Measurements from ENCODE around the gene FMN1.

FMN1 gene

DNA sequence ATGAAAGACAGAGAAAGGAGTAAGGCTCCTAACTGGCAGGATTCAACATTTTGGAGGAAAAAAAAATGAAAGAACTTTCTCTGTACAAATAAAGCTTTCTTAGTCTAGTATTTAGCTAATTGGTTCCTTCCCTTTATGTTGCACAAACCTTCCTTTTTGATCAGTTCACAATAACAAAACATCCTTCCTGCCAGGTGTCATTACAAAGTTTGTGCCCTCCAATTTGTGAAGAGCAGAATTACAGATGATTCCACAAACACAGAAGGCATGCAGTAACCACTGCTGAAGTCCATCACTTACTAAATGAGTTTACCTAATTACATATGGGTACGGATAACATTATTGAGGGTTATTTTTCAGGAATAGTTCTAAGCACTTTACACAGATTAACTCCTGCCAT lies 179.9 kb downstream of the FMN1 start:
- no peak for DNase-seq (ENCODE audit: low read depth)

DNA sequence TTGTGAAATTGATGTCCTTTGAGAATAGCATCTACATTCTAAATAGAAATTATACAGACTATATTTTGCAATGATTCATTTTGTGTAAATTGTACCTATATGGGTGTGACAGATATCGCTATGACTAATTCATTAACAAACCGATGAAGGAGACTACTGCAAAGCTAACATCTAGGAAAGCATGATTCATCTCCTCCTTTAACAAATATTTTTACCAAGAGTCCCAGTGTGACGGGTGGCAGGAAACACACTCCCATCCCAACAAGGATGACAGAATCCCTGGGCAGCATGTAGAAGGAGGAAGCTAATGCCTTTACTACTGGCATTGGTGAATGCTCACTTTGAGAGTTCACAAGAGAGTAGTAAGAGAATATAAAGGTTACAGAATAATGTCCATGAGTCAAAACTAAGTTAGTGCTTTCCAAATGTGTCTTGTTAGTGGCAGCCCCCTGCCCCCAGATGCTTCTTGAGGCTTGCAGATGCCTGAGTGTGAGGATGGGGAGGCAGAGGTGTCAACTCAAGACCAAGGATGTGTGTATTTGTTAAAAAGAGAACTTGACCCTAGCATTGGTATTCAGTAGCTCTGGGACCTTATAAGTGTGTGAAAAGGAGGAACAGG lies 180.6 kb downstream of the FMN1 start:
- DNase-seq (ENCODE audit: low read depth): no peak

DNA sequence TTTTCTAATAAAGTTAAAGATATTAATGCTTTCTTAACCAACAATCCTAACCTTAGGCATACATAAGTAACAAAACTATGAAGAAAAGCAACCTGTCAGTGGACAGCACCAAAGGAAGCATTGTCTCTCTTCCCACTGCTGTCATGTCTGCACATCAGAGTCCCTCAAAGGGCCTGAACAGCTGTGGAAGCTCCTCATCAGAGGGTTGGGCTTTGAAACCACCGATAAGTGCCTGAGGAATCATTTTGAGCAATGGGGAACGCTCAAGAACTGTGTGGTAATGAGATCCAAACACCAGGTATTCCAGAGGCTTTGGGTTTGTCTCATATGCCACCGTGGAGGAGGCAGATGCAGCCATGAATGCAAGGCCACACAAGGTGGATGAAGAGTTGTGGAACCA lies 182.5 kb downstream of the FMN1 start:
- no peak for DNase-seq (ENCODE audit: low read depth)

DNA sequence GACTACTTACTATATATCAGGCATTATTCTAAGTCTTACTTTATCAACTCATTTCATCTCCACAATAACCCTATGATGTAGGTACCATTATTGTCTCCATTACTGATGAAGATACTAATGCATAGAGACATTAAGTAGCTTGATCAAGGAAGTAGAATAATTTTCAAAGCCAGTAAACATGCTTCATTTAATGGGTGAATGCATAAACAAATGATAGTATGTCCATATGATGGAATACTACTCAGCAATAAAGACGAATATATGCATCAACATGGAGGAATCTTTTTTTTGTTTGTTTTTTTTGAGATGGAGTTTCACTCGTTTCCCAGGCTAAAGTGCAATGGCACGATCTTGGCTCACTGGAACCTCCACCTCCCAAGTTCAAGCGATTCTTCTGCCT lies 184.9 kb downstream of the FMN1 start:
- no peak for DNase-seq (ENCODE audit: low read depth)

DNA sequence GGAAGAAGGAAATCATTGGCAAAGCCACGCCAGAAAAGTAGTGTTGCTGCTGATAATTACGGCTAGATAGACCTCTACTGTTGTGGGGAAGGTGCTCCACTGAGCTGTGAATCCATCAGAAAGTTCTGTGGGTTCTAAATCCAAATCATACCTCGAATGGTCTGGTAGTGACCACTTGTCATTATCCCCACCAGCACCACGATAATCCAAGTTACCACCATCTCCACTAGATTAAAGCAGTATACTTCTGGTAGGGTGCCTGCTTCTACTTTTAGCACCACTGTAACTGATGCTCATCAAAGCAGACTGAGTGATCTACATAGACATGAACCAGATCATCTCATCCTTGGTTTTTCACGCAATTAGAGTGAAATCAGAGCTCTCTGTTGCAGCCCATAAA lies 185.5 kb downstream of the FMN1 start:
- DNase-seq (ENCODE audit: low read depth): no peak

DNA sequence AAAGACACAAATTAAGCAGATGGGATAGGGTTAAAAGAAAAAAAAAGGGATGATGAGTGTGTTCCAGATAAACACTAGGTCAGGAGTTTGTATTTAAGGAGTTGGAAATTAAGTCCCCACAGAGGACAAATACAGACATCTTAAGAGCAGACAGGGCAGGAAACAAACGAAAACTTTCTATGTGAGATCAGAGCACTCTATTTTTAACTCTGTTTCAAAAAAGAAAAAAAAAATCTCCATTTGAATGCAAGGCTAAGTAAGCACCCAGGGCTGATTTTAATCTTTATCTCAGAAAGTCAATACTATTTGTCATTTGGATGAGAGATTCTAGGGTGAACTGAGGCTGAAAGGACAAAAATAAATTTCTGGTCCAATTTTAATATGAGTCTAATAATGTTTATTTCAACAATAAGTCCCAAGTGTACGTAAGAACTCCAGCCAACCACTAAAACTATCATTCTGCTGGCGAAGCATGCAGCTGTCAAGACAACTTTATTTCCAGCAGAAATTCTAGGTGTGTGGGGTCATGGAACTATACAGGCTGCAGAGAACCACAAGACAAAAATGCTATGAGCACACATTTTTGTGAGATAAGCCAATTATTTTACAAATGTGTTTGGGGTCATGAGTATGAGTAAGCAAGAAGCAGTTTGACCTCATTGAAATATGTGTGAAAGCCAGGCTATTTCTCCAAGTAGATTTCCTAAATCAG lies 186.1 kb downstream of the FMN1 start:
- DNase-seq (ENCODE audit: low read depth): no peak

DNA sequence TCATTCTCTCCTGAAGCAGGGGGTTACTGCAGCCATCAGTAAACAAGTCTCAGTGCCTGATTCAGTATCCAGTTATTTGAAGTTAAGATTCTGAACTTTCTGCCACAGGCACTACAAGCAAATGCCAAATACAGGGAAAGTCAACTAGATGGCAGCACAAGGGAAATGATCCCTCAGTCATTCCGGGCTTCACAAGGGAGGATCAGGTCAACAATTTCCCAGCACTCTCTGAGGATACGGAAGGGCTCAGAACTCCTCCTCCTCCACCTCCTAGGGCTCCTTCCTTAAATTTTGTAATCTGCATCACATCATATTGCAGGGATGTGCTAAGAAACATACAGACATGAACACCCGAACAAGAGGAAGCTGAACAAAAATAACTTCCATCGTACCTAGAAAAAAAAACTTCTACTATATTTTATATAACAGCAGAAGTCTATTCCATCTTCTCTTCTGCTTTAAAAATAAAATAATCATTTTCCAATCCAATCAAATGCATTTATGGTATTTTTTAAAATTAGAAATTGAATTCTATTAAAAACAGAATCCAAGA lies 187.1 kb downstream of the FMN1 start:
- DNase-seq (ENCODE audit: low read depth): no peak

DNA sequence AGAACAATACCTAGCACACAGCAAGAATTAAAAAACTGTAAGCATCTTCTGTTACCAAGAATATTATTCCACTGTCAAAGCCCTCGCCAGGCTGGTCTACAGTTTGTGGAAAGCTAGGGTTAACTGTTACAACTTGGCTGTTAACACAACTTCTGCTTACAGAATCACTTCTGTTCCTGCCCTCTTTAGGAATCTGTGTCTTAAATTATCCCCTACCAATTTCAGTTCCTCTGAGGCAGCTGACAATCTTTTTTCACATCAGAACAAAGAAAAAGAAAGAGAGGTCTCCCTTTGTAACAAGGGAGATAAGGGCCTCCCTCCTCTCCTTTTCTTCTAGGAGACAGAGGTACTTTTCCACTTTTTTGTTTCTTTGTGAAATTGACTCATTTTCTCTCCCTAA lies 188.9 kb downstream of the FMN1 start:
- no peak for DNase-seq (ENCODE audit: low read depth)

DNA sequence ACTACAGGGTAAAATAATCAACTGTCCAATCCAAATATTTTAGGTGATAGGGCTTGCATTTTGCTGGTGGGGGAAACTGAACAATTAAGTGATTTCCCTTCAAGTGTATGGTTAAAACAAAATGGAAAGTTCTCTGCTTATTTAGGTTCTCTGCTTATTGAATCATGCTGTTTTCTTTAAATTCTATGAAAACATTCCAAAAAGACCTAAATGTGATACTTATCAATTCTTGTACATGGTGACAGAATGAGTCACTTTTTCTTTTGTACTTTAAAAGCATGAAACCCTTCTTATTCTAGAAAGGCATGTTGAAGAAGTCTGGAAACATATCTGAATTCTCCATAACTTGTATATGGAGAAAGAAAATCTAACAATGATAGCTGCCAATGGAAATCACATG lies 192.6 kb downstream of the FMN1 start:
- DNase-seq (ENCODE audit: low read depth): no peak

DNA sequence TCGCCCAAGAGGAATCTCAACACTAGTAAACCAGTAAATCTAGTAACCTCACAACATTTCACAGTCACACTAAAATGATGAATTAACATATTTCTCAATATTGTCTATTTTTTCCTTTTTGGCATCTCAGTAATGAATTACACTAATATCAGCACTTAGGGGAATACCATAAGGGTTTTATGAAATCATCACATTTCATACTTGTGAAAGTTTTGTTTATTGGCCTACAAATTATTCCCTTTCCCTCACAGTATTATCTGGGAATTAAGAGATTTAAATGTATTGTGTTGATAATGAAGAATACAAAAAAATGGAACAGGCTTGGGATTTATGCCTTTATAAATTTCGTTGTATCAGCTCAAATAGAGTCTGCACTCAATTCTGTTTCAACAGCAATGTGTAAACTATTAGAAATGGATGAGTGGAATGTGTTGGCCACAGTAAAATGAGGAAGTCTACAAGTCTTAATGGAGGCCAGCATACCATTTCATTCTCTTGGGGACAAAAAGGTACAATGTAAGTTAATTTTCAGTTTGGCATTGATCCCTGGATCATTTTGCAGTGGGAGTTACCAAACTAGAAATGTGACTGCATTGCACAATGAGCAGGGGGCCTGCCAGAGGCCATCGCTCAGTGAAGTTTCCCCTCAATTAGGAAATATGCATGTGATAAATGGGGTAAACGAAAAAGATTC lies 195.4 kb downstream of the FMN1 start:
- DNase-seq (ENCODE audit: low read depth): no peak

DNA sequence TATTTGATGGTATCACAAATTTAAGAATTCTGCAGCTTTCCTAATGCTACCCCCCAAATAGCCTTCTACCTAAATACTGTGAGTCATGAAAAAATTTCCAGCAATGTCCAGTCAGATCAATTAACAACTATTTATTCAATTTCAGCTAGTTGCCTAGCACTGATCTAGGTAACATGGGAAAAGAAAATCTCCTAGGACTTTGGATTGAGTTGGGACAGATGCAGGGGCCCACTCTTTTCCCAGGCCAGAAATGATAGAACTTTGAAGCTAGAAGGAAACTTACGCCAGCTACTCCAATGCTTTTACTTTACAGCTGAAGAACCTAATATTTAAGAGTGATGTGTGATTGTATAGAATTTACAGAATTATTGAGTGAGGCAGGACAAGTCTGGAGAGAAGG lies 196.3 kb downstream of the FMN1 start:
- DNase-seq (ENCODE audit: low read depth): no peak

DNA sequence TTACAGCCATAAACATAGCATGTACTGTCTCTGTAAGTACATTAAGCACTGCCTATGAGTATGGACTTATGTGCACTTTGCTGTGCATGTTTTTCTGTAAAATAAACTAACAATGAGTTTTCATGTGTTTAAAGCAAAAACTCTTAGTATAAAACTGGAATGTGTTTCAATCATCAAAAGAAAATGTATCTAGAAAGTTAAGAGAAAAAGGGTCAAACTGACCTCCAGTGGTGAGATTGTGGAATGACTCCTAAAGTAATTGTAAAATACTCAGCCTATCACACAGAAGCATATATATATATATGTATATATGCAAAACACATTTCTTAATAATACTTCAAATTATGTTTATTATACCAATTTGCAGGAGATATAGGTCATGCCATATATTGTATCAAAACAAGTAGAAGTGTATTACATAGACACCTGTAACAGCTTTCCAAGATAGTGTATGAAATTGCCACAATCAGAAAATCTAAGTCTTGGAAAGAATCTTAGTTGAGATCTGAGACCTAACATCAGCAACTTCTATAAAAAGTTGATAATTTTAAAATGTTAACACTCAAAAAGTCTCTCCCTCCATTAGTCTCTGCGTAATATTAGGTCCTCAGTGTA lies 199.6 kb downstream of the FMN1 start:
- DNase-seq (ENCODE audit: low read depth): no peak

DNA sequence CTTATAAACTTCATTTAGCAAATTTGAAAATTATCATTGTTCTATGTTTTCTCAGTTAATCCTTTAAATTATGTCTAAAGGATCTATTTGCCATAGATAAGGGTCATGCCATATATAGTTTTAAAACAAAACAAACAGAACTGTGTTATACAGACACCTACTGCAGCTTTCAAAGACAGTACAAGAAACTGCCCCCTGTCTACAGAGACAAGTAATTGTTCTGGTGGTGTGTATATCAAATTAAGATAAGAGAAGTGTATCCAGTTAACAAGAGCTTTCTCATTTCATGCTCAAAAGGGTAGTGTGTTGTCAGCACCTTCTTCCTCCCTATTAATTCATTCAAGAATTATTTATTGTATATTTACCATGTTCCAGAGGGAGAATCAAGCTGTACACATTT lies 201.2 kb downstream of the FMN1 start:
- DNase-seq (ENCODE audit: low read depth): no peak

DNA sequence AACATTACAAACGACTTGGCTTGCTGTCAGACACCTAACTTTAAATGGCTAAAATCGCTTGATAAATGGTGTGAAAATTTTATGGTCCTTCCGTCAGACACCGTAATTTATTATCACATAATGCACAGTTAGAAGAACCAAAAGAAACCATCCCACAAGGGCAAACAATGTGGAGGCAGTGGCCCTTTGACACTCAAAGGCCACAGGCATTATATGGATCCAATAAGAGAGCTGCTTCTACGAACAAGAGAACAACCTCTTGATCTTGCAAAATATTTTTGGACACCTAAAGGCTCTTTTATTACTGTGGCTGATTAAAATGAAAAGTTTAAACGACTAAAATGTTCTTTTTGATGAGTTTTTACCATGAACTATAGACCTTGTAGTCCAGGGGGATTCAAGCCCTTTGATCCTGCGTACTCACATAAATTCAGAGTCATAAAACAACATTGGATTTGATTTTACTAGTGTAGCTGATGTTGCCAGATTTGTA lies 202.8 kb downstream of the FMN1 start:
- DNase-seq (ENCODE audit: low read depth): no peak

DNA sequence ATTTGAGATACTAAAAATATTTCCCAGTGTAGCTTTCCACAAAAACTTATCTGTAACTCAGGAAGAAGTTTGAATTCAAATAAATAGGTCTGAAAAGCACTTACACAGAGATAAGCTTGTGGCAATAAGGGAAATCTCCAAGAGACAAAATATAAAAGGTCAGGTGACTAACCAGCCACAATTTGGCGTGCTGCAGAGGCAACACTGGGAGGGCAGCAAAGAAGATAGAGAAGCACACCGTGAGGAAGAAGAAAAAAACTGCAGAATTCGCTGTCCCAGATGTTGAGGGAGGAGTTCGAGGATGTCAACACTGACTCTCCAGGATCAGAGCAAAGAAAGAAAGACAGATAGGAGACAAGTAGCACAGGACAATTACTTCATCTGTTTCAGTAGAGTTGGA lies 204.4 kb downstream of the FMN1 start:
- DNase-seq (ENCODE audit: low read depth): no peak

DNA sequence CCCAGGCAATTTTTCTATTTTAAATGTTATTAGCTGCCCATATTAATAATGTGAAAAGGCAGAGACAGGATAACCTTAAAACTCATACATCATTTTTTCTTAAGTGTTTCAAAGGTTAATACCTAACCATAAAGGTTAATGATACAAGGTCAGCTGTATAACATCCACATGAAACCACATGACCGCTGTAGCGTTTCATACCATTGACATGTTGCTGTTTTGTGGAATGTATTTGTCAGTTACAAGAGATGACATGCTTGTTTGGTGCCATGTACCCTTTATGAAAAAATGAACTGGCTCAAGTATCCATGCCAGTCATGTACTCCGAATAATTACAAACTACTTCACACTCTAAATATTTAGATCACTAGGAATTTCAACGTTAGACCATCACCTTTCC lies 207.4 kb downstream of the FMN1 start:
- no peak for DNase-seq (ENCODE audit: low read depth)

DNA sequence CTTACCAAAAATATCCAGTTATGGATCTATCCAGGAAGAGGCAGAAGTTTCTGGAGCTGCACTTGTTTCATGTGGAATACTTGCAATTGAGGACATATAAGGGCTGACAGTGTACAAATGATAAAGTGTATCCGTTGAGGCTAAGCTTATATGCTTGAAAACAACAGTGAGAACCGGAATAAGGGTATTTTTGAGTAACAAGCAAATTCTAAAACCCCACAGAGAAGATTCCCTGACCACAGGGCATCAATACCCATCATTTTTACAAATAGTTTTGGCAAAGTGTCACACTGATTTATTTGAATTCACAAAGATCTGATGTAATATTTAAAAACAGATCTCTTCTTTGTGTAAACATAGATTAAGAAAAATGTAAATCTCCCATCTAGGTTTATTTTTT lies 208.4 kb downstream of the FMN1 start:
- DNase-seq (ENCODE audit: low read depth): no peak

DNA sequence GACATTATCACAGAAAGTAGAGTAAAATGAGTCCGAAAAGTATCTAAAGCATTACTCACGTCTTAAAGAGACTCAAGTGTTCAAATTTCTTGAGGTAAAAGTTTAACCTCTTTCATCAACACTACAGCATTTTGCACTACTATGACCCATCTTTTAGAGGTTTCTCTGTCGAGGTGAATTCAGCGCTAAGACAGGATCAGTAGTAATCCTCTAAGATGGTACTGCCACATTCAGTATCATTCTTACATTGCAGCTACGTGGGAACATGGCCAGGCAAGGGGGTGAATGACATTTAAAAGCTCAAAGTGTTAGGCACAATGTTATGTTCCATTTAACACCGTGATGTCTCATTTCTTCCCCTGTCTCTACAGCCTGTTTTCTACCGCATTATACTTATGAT lies 210.8 kb downstream of the FMN1 start:
- no peak for DNase-seq (ENCODE audit: low read depth)

DNA sequence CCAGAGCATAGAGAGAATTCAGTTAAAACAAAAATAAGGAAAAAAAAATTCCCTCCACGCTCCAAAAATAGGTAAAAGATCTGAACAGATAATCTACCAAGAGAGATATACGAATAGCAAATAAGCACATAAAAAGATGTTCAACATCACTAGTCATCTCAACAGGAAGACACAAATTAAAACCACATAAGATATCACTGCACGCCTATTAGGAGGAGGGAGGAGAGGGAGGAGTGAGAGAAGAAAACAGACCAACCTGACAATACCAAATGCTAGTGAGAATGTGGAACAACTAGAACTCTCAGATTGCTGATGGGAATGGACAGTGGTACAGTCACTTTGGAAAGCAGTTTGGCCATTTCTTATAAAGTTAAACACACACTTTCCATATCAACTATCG lies 212.5 kb downstream of the FMN1 start:
- no peak for DNase-seq (ENCODE audit: low read depth)

DNA sequence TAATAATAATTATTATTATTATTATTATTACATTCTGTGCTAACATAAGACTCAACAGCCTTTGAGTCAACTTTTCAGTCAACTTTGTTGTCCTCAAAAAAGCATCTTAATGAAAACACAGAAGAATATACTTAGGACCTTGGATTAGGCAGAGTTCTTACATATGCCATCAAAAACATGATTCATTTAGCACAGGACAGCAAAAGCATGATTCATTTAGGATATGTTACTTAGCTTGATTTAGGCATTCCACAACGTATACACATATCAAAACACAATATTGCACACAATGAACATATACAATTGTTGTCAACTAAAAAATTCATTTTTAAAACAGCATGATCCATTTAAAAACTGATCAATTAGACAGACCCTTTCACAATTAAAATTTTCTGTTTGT lies 213.0 kb downstream of the FMN1 start:
- DNase-seq (ENCODE audit: low read depth): no peak

DNA sequence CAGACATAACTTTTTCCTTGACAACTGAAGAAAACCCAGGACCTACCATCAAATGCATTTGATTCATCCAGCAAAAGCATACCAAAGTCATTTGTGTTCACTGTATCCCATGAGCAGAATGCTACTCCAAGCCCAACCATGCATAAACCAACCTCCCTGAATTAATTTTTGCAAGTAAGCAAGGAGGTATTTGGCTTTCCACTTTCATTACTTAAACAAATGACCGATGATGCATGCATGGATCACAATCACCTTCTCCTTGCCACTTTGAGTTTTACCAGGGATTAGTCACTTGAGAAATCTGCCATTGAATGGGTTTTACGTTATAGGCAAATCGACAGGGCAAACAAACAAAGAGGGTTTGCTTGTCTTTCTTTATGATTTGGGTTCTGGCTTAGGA lies 214.8 kb downstream of the FMN1 start:
- no peak for DNase-seq (ENCODE audit: low read depth)

DNA sequence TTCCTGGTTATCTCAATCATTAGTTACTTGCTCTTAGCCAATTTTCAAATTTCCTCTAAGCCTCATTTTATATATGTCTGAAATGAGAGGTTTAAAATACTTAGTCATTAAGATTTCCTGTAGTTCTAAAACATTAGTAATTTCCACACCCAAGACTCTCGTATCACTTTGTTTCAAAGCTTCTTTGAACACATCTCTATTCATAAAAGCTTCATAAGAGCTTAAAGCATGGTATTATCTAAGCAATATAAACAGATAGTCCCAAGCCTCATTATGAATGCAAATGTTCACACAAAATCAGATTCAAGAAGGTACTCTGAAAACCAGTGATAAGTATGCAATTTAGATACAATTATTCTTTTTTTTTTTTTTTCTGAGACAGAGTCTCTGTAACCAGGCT lies 217.0 kb downstream of the FMN1 start:
- no peak for DNase-seq (ENCODE audit: low read depth)

DNA sequence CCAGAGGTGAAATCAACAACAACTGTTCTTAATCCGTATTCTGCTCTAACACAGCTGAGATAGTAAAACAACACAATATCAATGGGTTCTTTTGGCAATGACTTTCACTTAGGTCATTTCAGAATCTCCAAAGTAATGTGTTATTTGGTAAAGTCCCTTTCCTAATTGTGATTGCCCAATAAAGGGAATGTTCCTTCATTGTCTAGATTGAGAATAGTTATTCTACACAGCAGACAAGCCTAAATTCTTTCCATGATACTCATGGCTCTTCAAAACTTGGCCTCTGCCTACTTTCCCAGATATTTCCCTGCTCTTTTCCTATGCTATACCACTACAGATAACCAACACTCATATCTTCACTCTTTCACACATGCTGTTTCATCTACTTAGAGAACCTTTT lies 219.8 kb downstream of the FMN1 start:
- DNase-seq (ENCODE audit: low read depth): no peak
